HFF-Myc (cell line): ENCODE results near the gene GRAP2.

Experiments used
- DNase-seq: peaks from one replicate; pipeline ENCODE4 v3.0.0-alpha.2; 2011; ENCODE audit warnings: low read depth; ENCODE audit errors: extremely low read depth
- H3K4me3 ChIP-seq: replicated peaks from 2 replicates; pipeline ENCODE4 v1.5.1; 2011; ENCODE audit warnings: low read depth, mild to moderate bottlenecking, control low read depth, low read length
- TF ChIP-seq, protein P1 (sequence below): IDR thresholded peaks from 2 replicates; pipeline ENCODE4 v1.5.1; 2012; ENCODE audit warnings: mild to moderate bottlenecking, low read depth, low read length, control low read depth; ENCODE audit errors: missing control alignments

The GRAP2 gene

DNA sequence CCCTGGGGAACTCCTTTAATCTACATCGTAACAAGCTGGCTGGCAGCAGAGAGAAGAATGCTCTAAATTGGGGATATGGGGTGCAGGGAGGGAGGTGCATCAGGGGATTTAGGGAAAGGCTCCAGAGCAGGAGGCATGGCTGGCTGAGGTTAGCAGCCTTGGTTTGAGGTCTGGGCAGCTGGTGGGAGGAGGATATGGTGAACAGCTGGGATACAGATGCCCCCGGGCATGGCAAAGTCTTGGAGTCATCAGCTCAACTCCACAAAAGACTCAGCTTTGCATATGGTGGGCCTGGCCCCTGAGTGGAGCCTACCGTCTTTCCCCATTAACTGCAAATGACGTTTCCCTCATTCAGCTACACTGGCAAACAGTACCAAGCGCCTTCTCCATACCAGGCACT lies 99.3 kb downstream of the GRAP2 start:
- DNase-seq = no peak
- TF ChIP-seq, protein P1, sequence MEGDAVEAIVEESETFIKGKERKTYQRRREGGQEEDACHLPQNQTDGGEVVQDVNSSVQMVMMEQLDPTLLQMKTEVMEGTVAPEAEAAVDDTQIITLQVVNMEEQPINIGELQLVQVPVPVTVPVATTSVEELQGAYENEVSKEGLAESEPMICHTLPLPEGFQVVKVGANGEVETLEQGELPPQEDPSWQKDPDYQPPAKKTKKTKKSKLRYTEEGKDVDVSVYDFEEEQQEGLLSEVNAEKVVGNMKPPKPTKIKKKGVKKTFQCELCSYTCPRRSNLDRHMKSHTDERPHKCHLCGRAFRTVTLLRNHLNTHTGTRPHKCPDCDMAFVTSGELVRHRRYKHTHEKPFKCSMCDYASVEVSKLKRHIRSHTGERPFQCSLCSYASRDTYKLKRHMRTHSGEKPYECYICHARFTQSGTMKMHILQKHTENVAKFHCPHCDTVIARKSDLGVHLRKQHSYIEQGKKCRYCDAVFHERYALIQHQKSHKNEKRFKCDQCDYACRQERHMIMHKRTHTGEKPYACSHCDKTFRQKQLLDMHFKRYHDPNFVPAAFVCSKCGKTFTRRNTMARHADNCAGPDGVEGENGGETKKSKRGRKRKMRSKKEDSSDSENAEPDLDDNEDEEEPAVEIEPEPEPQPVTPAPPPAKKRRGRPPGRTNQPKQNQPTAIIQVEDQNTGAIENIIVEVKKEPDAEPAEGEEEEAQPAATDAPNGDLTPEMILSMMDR = no peak
- H3K4me3 ChIP-seq = no peak overlapping the region

DNA sequence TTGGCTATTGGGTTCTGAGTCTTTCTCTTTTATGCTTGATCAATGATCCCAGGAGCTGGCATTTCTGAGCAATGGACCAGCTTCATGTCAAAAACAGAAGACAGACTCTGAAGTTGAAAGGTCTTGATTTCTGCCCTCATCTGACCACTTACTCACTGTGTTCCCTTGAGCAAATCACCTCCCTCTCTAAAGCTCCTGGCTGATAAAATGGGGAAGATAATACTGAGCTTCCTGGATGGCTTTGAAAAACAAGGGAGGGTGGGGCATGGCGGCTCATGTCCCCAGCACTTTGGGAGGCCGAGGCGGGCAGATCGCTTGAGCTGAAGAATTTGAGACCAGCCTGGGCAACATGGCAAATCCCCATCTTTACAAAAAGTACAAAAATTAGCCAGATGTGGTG lies 100.2 kb downstream of the GRAP2 start:
- no peak overlapping the region for H3K4me3 ChIP-seq

DNA sequence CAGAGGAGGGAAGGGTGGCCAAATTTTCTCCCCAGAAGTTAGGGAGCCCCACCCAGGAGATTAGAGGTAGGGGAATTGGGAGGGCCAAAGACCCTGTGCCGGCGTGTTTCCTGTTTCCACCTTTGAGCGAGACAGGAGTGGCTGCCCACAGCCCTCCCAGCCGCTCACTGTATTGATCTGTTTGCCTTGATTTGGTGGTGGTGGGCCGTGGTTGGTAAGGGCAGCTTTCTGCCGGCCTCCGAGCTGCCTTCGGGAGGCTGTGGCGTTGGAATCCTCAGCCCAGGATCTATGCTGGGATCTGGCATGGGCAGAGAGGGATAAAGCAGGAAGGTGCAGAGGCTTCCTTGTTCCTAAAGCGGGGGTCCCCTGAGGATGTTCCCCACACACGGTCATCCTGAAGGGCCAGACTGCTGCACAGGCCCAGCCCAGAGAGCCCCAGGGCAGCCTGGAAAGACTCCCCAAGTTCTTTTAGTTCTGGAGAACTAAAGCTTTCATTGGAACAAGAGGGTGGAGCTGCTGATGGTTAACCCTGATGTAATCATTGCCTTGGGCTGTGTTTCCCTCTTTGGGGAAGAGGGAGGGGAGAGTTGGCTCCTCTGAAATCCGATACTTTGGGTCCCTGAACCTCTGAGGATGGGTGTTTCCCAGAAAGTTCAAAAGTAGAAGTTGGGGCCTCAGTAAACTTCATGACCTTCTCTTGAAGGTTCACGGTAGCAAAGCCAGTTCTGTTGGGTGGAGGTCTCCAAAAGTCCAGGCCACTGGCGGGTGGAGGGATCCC lies 101.1 kb downstream of the GRAP2 start:
- TF ChIP-seq, protein P1 = no peak
- DNase-seq = no peak
- no peak overlapping the region for H3K4me3 ChIP-seq

More for the DNA sequence above, 100.2 kb downstream of the GRAP2 start:
- TF ChIP-seq, protein P1 = no peak
- DNase-seq = no peak

DNA sequence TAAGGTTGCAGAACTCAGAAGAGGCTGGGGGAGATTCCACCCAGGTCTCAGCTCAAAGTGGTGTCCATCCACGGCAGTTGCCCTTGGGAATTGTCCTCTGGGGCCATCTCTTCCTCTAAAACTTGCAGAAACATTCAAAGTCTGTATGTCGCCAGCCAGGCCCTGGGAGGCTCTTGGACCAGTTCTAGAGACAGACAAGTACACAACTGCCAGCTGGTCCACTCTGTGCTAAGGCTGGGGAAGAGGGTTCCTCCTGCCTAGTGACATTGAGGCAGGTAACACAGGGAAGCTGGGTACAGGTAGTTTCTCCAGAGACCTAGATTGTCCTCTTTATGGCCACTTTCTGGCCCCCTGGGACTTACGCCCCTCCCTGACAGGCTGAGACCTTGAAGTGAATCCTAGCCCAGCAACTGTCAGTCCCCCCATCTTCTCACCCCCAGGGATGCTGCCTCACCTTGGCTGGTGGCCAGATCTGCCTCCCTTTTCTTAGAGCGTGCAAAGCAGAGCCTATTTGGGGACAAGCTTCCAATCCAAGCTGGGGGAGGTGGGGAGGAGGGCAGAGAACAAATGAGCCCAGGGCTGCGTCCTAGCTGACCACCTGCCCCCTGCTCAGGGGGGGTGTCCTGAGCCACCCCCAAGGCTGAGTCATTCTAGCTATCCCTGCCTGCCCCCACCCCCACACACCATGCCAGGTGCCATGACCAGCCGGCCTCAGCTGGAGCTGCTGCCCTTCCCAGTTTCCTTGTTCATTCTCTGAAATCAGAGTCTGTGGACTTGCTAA lies 102.2 kb downstream of the GRAP2 start:
- DNase-seq = no peak
- no peak overlapping the region for H3K4me3 ChIP-seq
- TF ChIP-seq, protein P1 = no peak

DNA sequence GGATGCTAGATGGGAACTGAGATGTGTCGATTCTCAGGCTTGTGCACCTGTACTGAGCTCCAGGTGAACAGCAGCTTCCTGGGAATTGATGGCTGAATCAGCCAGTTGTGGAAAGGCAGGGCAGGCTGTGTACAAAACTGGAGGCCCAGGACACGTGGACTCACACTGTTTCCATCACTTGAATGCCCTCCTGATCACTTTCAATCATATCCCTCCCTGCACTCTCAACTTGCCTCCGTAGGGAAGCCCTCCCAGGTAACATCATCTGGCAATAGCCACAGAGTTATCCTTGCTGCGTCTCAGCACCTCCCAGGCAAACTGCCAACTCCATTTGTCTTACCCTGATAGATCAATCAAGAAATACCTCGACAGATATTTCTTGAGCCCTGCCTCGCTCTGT lies 104.0 kb downstream of the GRAP2 start:
- H3K4me3 ChIP-seq = no peak overlapping the region
- TF ChIP-seq, protein P1 = no peak
- no peak for DNase-seq

DNA sequence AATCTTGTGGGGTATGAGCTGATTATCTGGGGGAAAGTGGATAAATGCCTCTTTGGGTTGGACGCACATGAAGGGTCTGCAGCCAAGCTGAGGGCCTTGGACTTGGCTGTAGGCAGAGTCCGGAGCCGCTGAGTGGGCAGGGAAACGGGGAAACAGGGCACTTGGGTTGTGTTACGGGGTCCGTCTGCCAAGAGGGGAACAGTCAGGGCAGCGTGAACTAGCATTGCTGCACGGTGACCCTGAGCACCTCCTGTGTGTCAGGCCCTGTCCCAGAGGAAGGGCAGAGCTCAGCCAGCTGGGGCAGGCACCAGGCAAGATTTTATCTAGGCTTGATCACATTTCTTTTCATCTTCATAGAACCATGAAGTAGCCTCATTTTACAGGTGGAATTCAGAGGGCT lies 105.8 kb downstream of the GRAP2 start:
- no peak overlapping the region for H3K4me3 ChIP-seq
- DNase-seq = no peak
- TF ChIP-seq, protein P1 = no peak
